WTC11 (cell line): Measurements from ENCODE around the gene CALY. TPM values are rescaled to one million over a fixed set of nuclear protein-coding genes. Genes with fewer than 3 reads are reported as not detected.
"Not testable (repeated sequence)": the region's sequence is repeated elsewhere in the genome, so short reads cannot be mapped to it uniquely, and the experiment has no call there.

Source experiments
- ATAC-seq: fragments of 200-7000 bp; cut with Tn5 transposase; 2 replicates; pipeline ENCODE4 v1.10.0; 2021; ENCODE audit warnings: mild to moderate bottlenecking, moderate library complexity
- CTCF ChIA-PET: fragments of 300-600 bp; sonication (Branson Sonifier 250); formaldehyde crosslinking; loops from one replicate; lab custom pipeline; 2021; ENCODE audit warnings: antibody characterized with exemption; lab: Charles Lee
- POLR2A ChIA-PET: fragments of 350-600 bp; sonication (Branson Sonifier 250); formaldehyde crosslinking; loops from one replicate; lab custom pipeline; 2021; ENCODE audit warnings: antibody characterized with exemption; lab: Charles Lee
- DNase-seq: peaks from one replicate; pipeline ENCODE4 v3.0.0; 2021; ENCODE audit warnings: low spot score
- H3K27ac Mint-ChIP-seq: 2 replicates; pipeline ENCODE4 v1.8.0; 2021; ENCODE audit warnings: mixed read lengths
- H3K27me3 Mint-ChIP-seq: 2 replicates; pipeline ENCODE4 v1.8.0; 2021; ENCODE audit warnings: low read depth, mild to moderate bottlenecking, moderate library complexity, mixed read lengths
- H3K36me3 Mint-ChIP-seq: 2 replicates; pipeline ENCODE4 v1.8.0; 2021; ENCODE audit warnings: mixed read lengths
- H3K4me1 Mint-ChIP-seq: 2 replicates; pipeline ENCODE4 v1.8.0; 2022; ENCODE audit warnings: mixed read lengths
- H3K4me3 Mint-ChIP-seq: 2 replicates; pipeline ENCODE4 v1.8.0; 2021; ENCODE audit warnings: mild to moderate bottlenecking, moderate library complexity, mixed read lengths
- H3K9me3 Mint-ChIP-seq: 2 replicates; pipeline ENCODE4 v1.8.0; 2021; ENCODE audit warnings: mixed read lengths
- AFF4 ChIP-seq: sonication (generic); formaldehyde crosslinking; IDR thresholded peaks from 2 replicates; pipeline ENCODE4 v1.8.1; 2023; ENCODE audit warnings: mild to moderate bottlenecking, missing genetic modification reagents, borderline replicate concordance
- AR ChIP-seq: fragments of 250-450 bp; sonication (Bioruptor Pico); IDR thresholded peaks from 2 replicates; pipeline ENCODE4 v1.9.0; 2021; ENCODE audit warnings: mild to moderate bottlenecking
- ETV6 ChIP-seq: sonication (generic); formaldehyde crosslinking; IDR thresholded peaks from 2 replicates; pipeline ENCODE4 v1.8.1; 2022; ENCODE audit warnings: mild to moderate bottlenecking, missing genetic modification reagents
- GRHL2 ChIP-seq: fragments of 250-450 bp; sonication (Bioruptor Pico); IDR thresholded peaks from 2 replicates; pipeline ENCODE4 v1.8.0; 2022; ENCODE audit warnings: mild to moderate bottlenecking, moderate library complexity; ENCODE audit not compliant: insufficient replicate concordance, severe bottlenecking
- JAZF1 ChIP-seq: fragments of 250-450 bp; sonication (Bioruptor Pico); IDR thresholded peaks from 2 replicates; pipeline ENCODE4 v1.9.0; 2021; ENCODE audit warnings: moderate library complexity, mild to moderate bottlenecking, inconsistent platforms
- MXD4 ChIP-seq: fragments of 250-450 bp; sonication (Bioruptor Pico); IDR thresholded peaks from 2 replicates; pipeline ENCODE4 v1.8.0; 2021; ENCODE audit warnings: mild to moderate bottlenecking, moderate library complexity, borderline replicate concordance
- NFE2L1 ChIP-seq: sonication (generic); formaldehyde crosslinking; IDR thresholded peaks from 2 replicates; pipeline ENCODE4 v1.8.1; 2023; ENCODE audit warnings: missing genetic modification reagents
- NR2C2 ChIP-seq: sonication (generic); formaldehyde crosslinking; IDR thresholded peaks from 2 replicates; pipeline ENCODE4 v1.8.0; 2022; ENCODE audit warnings: mild to moderate bottlenecking, missing genetic modification reagents
- ZMAT4 ChIP-seq: fragments of 250-450 bp; sonication (Bioruptor Pico); IDR thresholded peaks from 2 replicates; pipeline ENCODE4 v1.9.0; 2021; ENCODE audit warnings: mild to moderate bottlenecking
- ZNF671 ChIP-seq: fragments of 250-450 bp; sonication (Bioruptor Pico); IDR thresholded peaks from 2 replicates; pipeline ENCODE4 v1.8.0; 2021; ENCODE audit warnings: mild to moderate bottlenecking
- total RNA-seq: library from RNA; stranded (reverse); gene quantifications from 3 replicates; pipeline ENCODE4 v1.2.3, GENCODE V29; 2021
- TF ChIP-seq, protein P1 (sequence below): sonication (generic); formaldehyde crosslinking; IDR thresholded peaks from 2 replicates; pipeline ENCODE4 v1.8.1; 2023; ENCODE audit warnings: mild to moderate bottlenecking, missing genetic modification reagents, moderate library complexity
- TF ChIP-seq, protein P2 (sequence below): sonication (generic); formaldehyde crosslinking; IDR thresholded peaks from 2 replicates; pipeline ENCODE4 v1.8.1; 2023; ENCODE audit warnings: mild to moderate bottlenecking, missing genetic modification reagents, moderate library complexity
- TF ChIP-seq, protein P3 (sequence below): fragments of 250-450 bp; sonication (Bioruptor Pico); conservative IDR thresholded peaks from 2 replicates; pipeline ENCODE4 v1.9.0; 2021; ENCODE audit warnings: mild to moderate bottlenecking
- TF ChIP-seq, protein P4 (sequence below): sonication (generic); formaldehyde crosslinking; conservative IDR thresholded peaks from 2 replicates; pipeline ENCODE4 v1.8.1; 2023; ENCODE audit warnings: mild to moderate bottlenecking, low read depth, missing genetic modification reagents, moderate library complexity
- TF ChIP-seq, protein P5 (sequence below): fragments of 250-450 bp; sonication (Bioruptor Pico); IDR thresholded peaks from 2 replicates; pipeline ENCODE4 v2.1.2; 2022; ENCODE audit warnings: mild to moderate bottlenecking, moderate library complexity

CALY gene
- total RNA-seq, 1 experiment from 2014 or later = 0.63 TPM

DNA sequence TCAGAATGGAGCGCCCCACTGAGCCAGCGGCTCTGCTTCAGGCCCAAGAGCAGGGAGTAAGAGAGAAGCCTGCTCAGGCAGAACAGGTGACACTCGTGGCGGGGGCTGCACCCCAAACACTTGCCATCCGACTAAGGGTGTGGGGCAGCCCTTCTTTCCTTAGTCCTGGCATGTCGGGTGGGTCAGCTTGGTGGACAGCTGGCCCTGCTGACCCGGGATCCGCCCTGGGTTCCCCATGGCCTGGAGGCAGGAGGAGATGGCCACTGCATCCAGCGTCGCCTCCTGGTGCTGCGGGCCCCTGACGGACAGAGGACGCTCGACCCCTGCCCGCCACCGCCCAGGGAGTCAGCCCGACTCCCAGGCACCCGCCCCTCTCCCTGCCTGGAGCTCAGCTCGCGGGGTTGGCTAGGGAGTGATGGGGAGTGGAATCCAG, 41.1 kb upstream of the CALY start (continued):
- TF ChIP-seq, protein P1, sequence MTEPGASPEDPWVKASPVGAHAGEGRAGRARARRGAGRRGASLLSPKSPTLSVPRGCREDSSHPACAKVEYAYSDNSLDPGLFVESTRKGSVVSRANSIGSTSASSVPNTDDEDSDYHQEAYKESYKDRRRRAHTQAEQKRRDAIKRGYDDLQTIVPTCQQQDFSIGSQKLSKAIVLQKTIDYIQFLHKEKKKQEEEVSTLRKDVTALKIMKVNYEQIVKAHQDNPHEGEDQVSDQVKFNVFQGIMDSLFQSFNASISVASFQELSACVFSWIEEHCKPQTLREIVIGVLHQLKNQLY (CRISPR knock-in tag) = no peak
- no peak for TF ChIP-seq ETV6 (CRISPR knock-in tag)
- no peak for TF ChIP-seq AFF4 (CRISPR knock-in tag)

- Mint-ChIP-seq H3K9me3 (no peaks in the 10 kb centered on the region), H3K27me3 (peaks cover 70% of the 10 kb centered on the region), H3K4me3 (peak overlapping the region; percentile 31; the same call in 1 of the 2 replicates), H3K4me1 (no peaks in the 10 kb centered on the region), H3K27ac (no peak overlapping the region), H3K36me3 (no peaks in the 10 kb centered on the region)
- CTCF ChIA-PET = interaction anchor here (1.4 to 1.8 kb wide), 3 partner anchors 48 to 69 kb away, joined by 3 to 6 read pairs (median 6); no protein-coding TSS in a partner anchor
- DNase-seq (no peak), ATAC-seq (no peak)
- TF ChIP-seq ZNF671 (CRISPR knock-in tag) (no peak), MXD4 (CRISPR knock-in tag) (no peak), ZMAT4 (no peak), AR (CRISPR knock-in tag) (no peak), NFE2L1 (no peak), NR2C2 (no peak), GRHL2 (no peak), JAZF1 (CRISPR knock-in tag) (no peak)
- TF ChIP-seq, protein P2, sequence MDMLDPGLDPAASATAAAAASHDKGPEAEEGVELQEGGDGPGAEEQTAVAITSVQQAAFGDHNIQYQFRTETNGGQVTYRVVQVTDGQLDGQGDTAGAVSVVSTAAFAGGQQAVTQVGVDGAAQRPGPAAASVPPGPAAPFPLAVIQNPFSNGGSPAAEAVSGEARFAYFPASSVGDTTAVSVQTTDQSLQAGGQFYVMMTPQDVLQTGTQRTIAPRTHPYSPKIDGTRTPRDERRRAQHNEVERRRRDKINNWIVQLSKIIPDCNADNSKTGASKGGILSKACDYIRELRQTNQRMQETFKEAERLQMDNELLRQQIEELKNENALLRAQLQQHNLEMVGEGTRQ (CRISPR knock-in tag) = no peak
- TF ChIP-seq, protein P3, sequence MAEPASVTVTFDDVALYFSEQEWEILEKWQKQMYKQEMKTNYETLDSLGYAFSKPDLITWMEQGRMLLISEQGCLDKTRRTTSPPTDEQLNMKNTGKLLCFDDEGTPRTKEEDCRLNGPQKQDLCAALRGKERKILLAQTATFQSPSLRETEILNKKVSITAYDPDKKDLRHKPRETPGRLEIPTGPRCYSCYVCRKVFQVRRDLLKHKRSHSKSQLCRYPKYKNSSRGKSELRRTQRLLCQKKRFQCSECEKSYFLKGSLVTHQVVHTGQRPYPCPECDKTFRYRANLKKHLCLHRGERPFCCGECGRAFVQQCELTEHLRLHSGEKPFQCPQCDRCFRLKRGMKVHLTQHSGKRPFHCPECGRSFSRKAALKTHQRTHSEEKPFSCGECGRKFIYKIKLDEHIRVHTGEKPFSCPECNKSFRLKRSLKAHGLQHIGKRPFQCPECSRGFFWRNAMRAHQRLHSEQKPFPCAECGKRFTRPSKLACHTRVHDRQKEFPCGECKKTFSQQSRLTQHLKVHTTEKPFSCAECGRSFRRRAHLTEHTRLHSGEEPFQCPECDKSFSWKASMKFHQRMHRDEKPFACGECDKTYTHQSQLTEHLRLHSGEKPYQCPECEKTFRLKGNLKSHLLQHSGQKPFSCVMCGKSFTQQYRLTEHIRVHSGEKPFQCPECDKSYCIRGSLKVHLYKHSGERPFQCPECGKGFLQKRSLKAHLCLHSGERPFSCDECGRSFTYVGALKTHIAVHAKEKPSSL = no peak
- TF ChIP-seq, protein P4, sequence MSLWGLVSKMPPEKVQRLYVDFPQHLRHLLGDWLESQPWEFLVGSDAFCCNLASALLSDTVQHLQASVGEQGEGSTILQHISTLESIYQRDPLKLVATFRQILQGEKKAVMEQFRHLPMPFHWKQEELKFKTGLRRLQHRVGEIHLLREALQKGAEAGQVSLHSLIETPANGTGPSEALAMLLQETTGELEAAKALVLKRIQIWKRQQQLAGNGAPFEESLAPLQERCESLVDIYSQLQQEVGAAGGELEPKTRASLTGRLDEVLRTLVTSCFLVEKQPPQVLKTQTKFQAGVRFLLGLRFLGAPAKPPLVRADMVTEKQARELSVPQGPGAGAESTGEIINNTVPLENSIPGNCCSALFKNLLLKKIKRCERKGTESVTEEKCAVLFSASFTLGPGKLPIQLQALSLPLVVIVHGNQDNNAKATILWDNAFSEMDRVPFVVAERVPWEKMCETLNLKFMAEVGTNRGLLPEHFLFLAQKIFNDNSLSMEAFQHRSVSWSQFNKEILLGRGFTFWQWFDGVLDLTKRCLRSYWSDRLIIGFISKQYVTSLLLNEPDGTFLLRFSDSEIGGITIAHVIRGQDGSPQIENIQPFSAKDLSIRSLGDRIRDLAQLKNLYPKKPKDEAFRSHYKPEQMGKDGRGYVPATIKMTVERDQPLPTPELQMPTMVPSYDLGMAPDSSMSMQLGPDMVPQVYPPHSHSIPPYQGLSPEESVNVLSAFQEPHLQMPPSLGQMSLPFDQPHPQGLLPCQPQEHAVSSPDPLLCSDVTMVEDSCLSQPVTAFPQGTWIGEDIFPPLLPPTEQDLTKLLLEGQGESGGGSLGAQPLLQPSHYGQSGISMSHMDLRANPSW = no peak
- TF ChIP-seq, protein P5, sequence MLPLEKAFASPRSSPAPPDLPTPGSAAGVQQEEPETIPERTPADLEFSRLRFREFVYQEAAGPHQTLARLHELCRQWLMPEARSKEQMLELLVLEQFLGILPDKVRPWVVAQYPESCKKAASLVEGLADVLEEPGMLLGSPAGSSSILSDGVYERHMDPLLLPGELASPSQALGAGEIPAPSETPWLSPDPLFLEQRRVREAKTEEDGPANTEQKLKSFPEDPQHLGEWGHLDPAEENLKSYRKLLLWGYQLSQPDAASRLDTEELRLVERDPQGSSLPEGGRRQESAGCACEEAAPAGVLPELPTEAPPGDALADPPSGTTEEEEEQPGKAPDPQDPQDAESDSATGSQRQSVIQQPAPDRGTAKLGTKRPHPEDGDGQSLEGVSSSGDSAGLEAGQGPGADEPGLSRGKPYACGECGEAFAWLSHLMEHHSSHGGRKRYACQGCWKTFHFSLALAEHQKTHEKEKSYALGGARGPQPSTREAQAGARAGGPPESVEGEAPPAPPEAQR = no peak
- POLR2A ChIA-PET = no interaction called here
Measured at GRCh38 chr10:133377025-133377817, 40.5 kb upstream of the CALY start.

- H3K4me1 Mint-ChIP-seq, H3K27ac Mint-ChIP-seq, H3K9me3 Mint-ChIP-seq, ATAC-seq, DNase-seq, H3K4me3 Mint-ChIP-seq, POLR2A ChIA-PET, CTCF ChIA-PET, H3K36me3 Mint-ChIP-seq: not testable (repeated sequence)
- H3K27me3 Mint-ChIP-seq = peaks cover 64% of the 10 kb centered on the region
Measured at GRCh38 chr10:133376183-133376582, 39.5 kb upstream of the CALY start.
